ENCODE data around the gene IGF2BP3. TPM values are rescaled to one million over a fixed set of nuclear protein-coding genes. Genes with fewer than 3 reads are reported as not detected.
"Not testable (repeated sequence)": the region's sequence is repeated elsewhere in the genome, so short reads cannot be mapped to it uniquely, and the experiment has no call there.

The IGF2BP3 gene
- total RNA-seq, 1 experiment from 2014 or later: 139 TPM

DNA sequence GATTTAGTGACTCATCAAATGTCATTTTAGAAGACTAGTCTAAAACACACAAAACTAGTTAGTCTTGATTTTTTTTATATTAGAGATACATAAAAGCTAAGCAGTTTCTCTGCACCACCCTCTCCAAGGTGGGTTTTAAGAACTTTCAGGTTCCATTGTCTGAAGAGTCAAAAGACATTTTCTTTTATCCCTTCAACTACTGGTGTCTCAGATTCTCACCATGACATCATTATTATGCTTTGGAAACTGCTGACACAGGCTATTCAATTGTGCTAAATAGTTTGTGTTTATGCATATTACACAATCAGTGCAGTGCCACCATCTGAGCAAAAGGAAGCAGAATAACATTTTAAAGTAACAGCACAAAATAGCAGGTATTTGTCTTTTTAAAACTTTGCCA is 52.2 kb downstream of the IGF2BP3 start:
- H3K4me1 ChIP-seq (replicated peaks; ENCODE audit: insufficient read depth): peaks cover 40% of the 10 kb centered on the region
- H3K4me2 ChIP-seq: peak overlapping the region; percentile 67
- H4K20me1 ChIP-seq (ENCODE audit: insufficient read depth): peaks cover 45% of the 10 kb centered on the region
- TF ChIP-seq, protein P1, sequence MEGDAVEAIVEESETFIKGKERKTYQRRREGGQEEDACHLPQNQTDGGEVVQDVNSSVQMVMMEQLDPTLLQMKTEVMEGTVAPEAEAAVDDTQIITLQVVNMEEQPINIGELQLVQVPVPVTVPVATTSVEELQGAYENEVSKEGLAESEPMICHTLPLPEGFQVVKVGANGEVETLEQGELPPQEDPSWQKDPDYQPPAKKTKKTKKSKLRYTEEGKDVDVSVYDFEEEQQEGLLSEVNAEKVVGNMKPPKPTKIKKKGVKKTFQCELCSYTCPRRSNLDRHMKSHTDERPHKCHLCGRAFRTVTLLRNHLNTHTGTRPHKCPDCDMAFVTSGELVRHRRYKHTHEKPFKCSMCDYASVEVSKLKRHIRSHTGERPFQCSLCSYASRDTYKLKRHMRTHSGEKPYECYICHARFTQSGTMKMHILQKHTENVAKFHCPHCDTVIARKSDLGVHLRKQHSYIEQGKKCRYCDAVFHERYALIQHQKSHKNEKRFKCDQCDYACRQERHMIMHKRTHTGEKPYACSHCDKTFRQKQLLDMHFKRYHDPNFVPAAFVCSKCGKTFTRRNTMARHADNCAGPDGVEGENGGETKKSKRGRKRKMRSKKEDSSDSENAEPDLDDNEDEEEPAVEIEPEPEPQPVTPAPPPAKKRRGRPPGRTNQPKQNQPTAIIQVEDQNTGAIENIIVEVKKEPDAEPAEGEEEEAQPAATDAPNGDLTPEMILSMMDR (conservative IDR thresholded peaks at IDR 0.05): no peak
- TF ChIP-seq EZH2 (IDR thresholded peaks at IDR 0.05; ENCODE audit: low read depth): no peak
- H3K9me2 ChIP-seq (ENCODE audit: insufficient read depth): no peaks in the 10 kb centered on the region
- no peak overlapping the region for H2AFZ ChIP-seq
- peak overlapping the region; percentile 59 for H3K27ac ChIP-seq
- peak overlapping the region; percentile 2; the same call in 1 of the 2 replicates for H3K4me3 ChIP-seq
- intact Hi-C loops (cut with micrococcal nuclease; ENCODE audit: unreplicated experiment): loop anchor here (5.0 kb wide), 1 partner anchor 61 kb away; no protein-coding TSS in a partner anchor
- peaks cover 99% of the 10 kb centered on the region for H3K79me2 ChIP-seq (ENCODE audit: low read depth)
- H3K9me3 ChIP-seq (ENCODE audit: insufficient read depth, low read depth): no peaks in the 10 kb centered on the region
- CTCF ChIA-PET: no interaction called here
- H3F3A ChIP-seq (ENCODE audit: insufficient read depth, low read depth): peaks cover 42% of the 10 kb centered on the region
- H3K36me3 ChIP-seq (ENCODE audit: low read depth): peaks cover 21% of the 10 kb centered on the region
- no TSS peak for BruUV-seq (replicated peaks)
- POLR2A ChIA-PET (ENCODE audit: unreplicated experiment): no interaction called here
- peak; percentile 5 to 82 for DNase-seq
- no peaks in the 10 kb centered on the region for H3K27me3 ChIP-seq (ENCODE audit: insufficient read depth, low read depth)

DNA sequence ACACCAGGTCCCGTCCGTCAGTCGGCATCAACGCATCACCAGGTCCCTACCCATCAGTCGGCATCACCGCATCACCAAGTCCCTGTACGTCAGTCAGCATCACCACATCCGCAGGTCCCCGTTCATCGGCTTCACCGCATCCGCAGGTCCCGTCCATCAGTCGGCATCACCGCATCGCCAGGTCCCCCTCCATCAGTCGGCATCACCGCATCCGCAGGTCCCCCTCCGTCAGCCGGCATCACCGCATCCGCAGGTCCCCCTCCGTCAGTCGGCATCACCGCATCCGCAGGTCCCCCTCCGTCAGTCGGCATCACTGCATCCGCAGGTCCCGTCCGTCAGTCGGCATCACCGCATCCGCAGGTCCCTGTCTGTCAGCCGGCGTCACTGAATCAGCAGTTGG is 55.1 kb downstream of the IGF2BP3 start:
- H4K20me1 ChIP-seq (ENCODE audit: insufficient read depth): peaks cover 53% of the 10 kb centered on the region

DNA sequence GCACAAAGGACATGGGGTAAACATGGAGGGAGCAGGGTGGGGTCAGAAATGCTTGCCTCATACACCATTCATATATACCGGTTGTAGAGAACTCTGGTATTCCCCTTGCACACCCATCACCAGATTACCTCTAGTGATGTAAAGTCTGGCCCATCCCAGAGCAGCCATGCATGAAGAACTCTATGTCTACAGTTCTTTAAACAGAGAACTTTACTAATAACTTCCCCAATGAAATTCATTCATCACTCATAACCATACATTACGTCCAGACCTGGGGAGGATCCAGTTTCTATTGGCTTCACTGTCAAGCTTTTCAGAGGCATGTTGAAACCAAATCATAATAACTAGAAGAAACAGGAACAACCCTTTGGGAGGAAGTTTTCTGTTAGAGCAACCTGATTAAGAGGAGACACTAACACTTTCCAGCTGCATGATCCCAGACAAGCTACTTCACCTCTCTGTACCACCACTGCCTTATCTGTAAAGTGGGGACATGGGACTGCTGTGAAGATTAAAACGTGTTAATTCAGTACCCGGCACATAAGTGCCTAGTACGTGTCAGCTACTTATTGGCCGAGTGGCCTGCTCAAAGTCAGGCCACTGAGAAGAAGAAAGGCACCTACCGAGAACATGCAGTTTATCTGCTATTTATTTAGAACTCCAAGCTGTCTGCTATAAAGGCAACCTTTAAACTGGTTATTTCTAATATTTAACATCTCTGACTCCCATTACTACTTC is 59.7 kb downstream of the IGF2BP3 start:
- ChIA-PET CTCF (interaction anchor here (0.7 kb wide), 1 partner anchor 35 kb away, joined by 3 read pairs; no protein-coding TSS in a partner anchor), POLR2A (ENCODE audit: unreplicated experiment) (no interaction called here)
- peaks cover 96% of the 10 kb centered on the region for H3K79me2 ChIP-seq (ENCODE audit: low read depth)

More for the DNA sequence above, 55.1 kb downstream of the IGF2BP3 start:
- Histone ChIP-seq H3K27me3 (ENCODE audit: insufficient read depth, low read depth) (no peaks in the 10 kb centered on the region), H3F3A (ENCODE audit: insufficient read depth, low read depth) (peaks cover 41% of the 10 kb centered on the region), H2AFZ (no peak overlapping the region), H3K36me3 (ENCODE audit: low read depth) (peaks cover 29% of the 10 kb centered on the region), H3K4me2 (no peak overlapping the region), H3K79me2 (ENCODE audit: low read depth) (peaks cover 98% of the 10 kb centered on the region), H3K9me3 (ENCODE audit: insufficient read depth, low read depth) (no peaks in the 10 kb centered on the region), H3K4me1 (replicated peaks; ENCODE audit: insufficient read depth) (peaks cover 33% of the 10 kb centered on the region), H3K9me2 (ENCODE audit: insufficient read depth) (no peaks in the 10 kb centered on the region), H3K27ac (no peak overlapping the region), H3K4me3 (no peak overlapping the region)
- ChIA-PET CTCF (no interaction called here), POLR2A (ENCODE audit: unreplicated experiment) (no interaction called here)
- no peak for DNase-seq
- BruUV-seq (replicated peaks): no TSS peak
- intact Hi-C loops (cut with micrococcal nuclease; ENCODE audit: unreplicated experiment): loop anchor here (5.0 kb wide), 1 partner anchor 58 kb away; no protein-coding TSS in a partner anchor
- TF ChIP-seq, protein P1 (conservative IDR thresholded peaks at IDR 0.05): no peak
- no peak for TF ChIP-seq EZH2 (IDR thresholded peaks at IDR 0.05; ENCODE audit: low read depth)

DNA sequence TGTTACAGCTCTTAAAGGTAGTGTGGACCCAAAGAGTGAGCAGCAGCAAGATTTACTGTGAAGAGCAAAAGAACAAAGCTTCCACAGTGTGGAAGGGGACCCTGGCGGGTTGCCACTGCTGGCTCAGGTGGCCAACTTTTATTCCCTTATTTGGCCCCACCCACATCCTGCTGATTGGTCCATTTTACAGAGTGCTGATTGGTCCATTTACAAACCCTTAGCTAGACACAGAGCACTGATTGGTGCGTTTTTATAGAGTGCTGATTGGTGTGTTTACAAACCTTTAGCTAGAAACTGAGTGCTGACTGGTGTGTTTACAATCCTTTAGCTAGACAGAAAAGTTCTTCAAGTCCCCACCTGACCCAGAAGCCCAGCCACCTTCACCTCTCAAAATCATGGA is 63.7 kb downstream of the IGF2BP3 start:
- intact Hi-C loops (cut with micrococcal nuclease; ENCODE audit: unreplicated experiment); H3K27me3 ChIP-seq (ENCODE audit: insufficient read depth, low read depth); POLR2A ChIA-PET (ENCODE audit: unreplicated experiment): not testable (repeated sequence)

More for the DNA sequence above, 59.7 kb downstream of the IGF2BP3 start:
- no peak for DNase-seq
- H3K9me2 ChIP-seq (ENCODE audit: insufficient read depth): no peaks in the 10 kb centered on the region
- 0 out of 2 replicates have a peak overlapping the region, but pooled peaks have one; percentile 4 for H3K27ac ChIP-seq
- no peaks in the 10 kb centered on the region for H3K27me3 ChIP-seq (ENCODE audit: insufficient read depth, low read depth)
- H2AFZ ChIP-seq: no peak overlapping the region
- no TSS peak for BruUV-seq (replicated peaks)
- intact Hi-C loops (cut with micrococcal nuclease; ENCODE audit: unreplicated experiment): no loop called here
- no peak overlapping the region for H3K4me3 ChIP-seq
- H4K20me1 ChIP-seq (ENCODE audit: insufficient read depth): peaks cover 27% of the 10 kb centered on the region; the same call in 1 of the 2 replicates
- peaks cover 9% of the 10 kb centered on the region; the same call in 1 of the 2 replicates for H3K9me3 ChIP-seq (ENCODE audit: insufficient read depth, low read depth)
- no peak for TF ChIP-seq EZH2 (IDR thresholded peaks at IDR 0.05; ENCODE audit: low read depth)
- TF ChIP-seq, protein P1 (conservative IDR thresholded peaks at IDR 0.05): no peak
- no peaks in the 10 kb centered on the region for H3K4me1 ChIP-seq (replicated peaks; ENCODE audit: insufficient read depth)
- peaks cover 36% of the 10 kb centered on the region for H3F3A ChIP-seq (ENCODE audit: insufficient read depth, low read depth)
- H3K4me2 ChIP-seq: no peak overlapping the region
- H3K36me3 ChIP-seq (ENCODE audit: low read depth): peaks cover 48% of the 10 kb centered on the region

More for the DNA sequence above, 63.7 kb downstream of the IGF2BP3 start:
- H3K9me3 ChIP-seq (ENCODE audit: insufficient read depth, low read depth); BruUV-seq (replicated peaks); H3K9me2 ChIP-seq (ENCODE audit: insufficient read depth); H3K4me2 ChIP-seq; H3K4me3 ChIP-seq; H2AFZ ChIP-seq; H3K27ac ChIP-seq: not testable (repeated sequence)
- DNase-seq: peak in 1 of 2 experiments; percentile 21
- H3K79me2 ChIP-seq (ENCODE audit: low read depth): peaks cover 92% of the 10 kb centered on the region
- CTCF ChIA-PET: interaction anchor here (0.6 to 0.7 kb wide), 3 partner anchors 15 to 49 kb away, joined by 3 to 13 read pairs (median 6); no protein-coding TSS in a partner anchor
- H3K4me1 ChIP-seq (replicated peaks; ENCODE audit: insufficient read depth): peaks cover 21% of the 10 kb centered on the region
- H3F3A ChIP-seq (ENCODE audit: insufficient read depth, low read depth): peaks cover 50% of the 10 kb centered on the region
- peaks cover 22% of the 10 kb centered on the region; the same call in 1 of the 2 replicates for H4K20me1 ChIP-seq (ENCODE audit: insufficient read depth)
- peaks cover 63% of the 10 kb centered on the region for H3K36me3 ChIP-seq (ENCODE audit: low read depth)

All from PC-9 (cell line).